Esophagus squamous epithelium (tissue), 4 donors: Measurements from ENCODE around the gene MAPKAP1.

Experiments
- CTCF ChIP-seq, 6 experiments: fragments of 450-650 bp in 4 of 6; fragments of 200-600 bp in 2 of 6; sonication (generic) in 2 of 6; IDR thresholded peaks; one replicate each; pipeline ENCODE4 v1.5.1; 2016 to 2019; ENCODE audit warnings: antibody characterized with exemption in 6 of 6, mild to moderate bottlenecking in 4 of 6, moderate library complexity in 4 of 6
- POLR2A ChIP-seq, 4 donors: fragments of 450-650 bp; IDR thresholded peaks; one replicate each; pipeline ENCODE4 v1.6.1; 2017; ENCODE audit warnings: antibody characterized with exemption in 4 of 4, mild to moderate bottlenecking in 4 of 4, moderate library complexity in 3 of 4

- TF ChIP-seq CTCF (IDR thresholded peaks at IDR 0.05) (no peak), POLR2A (IDR thresholded peaks at IDR 0.05) (no peak)
These were observed 280.1 kb downstream of the MAPKAP1 start for GRCh38 chr9:125426926-125427325.
